Spinal cord (tissue), 10 donors: Measurements from ENCODE around the gene PALM. TPM values are rescaled to one million over a fixed set of nuclear protein-coding genes. Genes with fewer than 3 reads are reported as not detected.
"Not testable (repeated sequence)": the region's sequence is repeated elsewhere in the genome, so short reads cannot be mapped to it uniquely, and the experiment has no call there.

ENCODE experiments used
- DNase-seq, 6 donors: peaks; one replicate each; pipeline versions ENCODE4 v3.0.0 to v3.0.0-alpha.2; 2013 to 2015; ENCODE audit warnings: low spot score in 6 of 6, low read depth in 4 of 6
- H3K27ac ChIP-seq: one replicate; pipeline ENCODE4 v1.5.1; 2013; ENCODE audit warnings: low read depth, low read length, control low read depth
- H3K27me3 ChIP-seq: one replicate; pipeline ENCODE4 v1.6.1; 2013; ENCODE audit warnings: low read length; ENCODE audit not compliant: control insufficient read depth, insufficient read depth
- H3K36me3 ChIP-seq: one replicate; pipeline ENCODE4 v1.6.1; 2013; ENCODE audit warnings: low read length; ENCODE audit not compliant: control insufficient read depth, insufficient read depth
- H3K4me1 ChIP-seq: one replicate; pipeline ENCODE4 v1.6.1; 2013; ENCODE audit warnings: low read length; ENCODE audit not compliant: control insufficient read depth, insufficient read depth
- H3K4me3 ChIP-seq: one replicate; pipeline ENCODE4 v1.5.1; 2013; ENCODE audit warnings: low read depth, low read length, control low read depth
- H3K9me3 ChIP-seq: one replicate; pipeline ENCODE4 v1.6.1; 2013; ENCODE audit warnings: low read length; ENCODE audit not compliant: control insufficient read depth, insufficient read depth
- WGBS: methylation state at CpG from one replicate; pipeline ENCODE4 v1.1.5; 2013; ENCODE audit warnings: missing lambda C conversion rate; ENCODE audit not compliant: insufficient coverage; 5-methylcytosine and 5-hydroxymethylcytosine counted together
- polyA plus RNA-seq, 2 donors: library from polyadenylated mRNA; unstranded; fragments of 120-200 nt; gene quantifications; one replicate each; pipeline ENCODE4 v1.2.1, GENCODE V29; 2013; ENCODE audit not compliant: insufficient read length in 2 of 2
- total RNA-seq, 2 donors: library from RNA; depleted of rRNA in 1 of 2; stranded (reverse); fragments of 120-200 nt in 1 of 2; fragments of >200 nt in 1 of 2; gene quantifications; one replicate each; pipeline versions ENCODE4 v1.2.3 to v1.2.4, GENCODE V29; 2013 to 2014
- donor health status: healthy.

The PALM gene
- total and polyA plus RNA-seq, 4 donors = 48.8 to 260 (median 155) TPM

- not testable (repeated sequence) for H3K4me1 ChIP-seq, H3K27me3 ChIP-seq, H3K9me3 ChIP-seq, H3K27ac ChIP-seq, DNase-seq, H3K4me3 ChIP-seq
- WGBS = 80% methylated on average over 11 of the region's 16 CpGs
- H3K36me3 ChIP-seq = peaks cover 70% of the 10 kb centered on the region
Observed at GRCh38 chr19:740816-741505, 32.2 kb downstream of the PALM start.

DNA sequence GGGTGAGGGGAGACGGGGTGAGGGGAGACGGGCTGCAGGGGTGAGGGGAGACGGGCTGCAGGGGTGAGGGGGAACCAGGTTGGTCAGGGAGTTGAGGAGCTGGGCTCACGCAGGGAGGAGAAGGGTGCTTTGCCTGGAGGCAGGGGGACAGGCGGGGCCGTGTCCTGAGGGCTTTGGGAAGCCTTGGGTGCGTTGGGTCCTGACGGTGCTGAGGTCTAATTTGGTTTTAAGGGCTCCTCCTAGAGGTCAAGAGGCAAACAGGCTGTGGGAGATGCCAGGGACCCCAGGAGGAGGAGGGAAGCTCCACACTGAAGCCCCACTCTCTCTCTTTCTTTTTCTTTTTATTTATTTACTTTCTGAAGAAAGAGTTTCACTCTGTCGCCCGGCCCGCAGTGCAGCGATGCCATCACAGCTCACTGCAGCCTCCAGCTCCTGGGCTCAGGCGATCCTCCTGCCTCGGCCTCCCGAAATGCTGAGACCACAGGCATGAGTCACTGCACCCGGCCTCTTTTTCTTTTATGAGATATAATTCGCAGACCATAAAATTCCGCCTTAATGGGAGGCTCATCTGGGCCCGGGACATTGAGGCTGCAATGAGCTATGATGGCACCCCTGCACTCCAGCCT is 32.9 kb downstream of the PALM start:
- no peak for DNase-seq
- 73% methylated on average over 17 of the region's 19 CpGs for WGBS
- Histone ChIP-seq H3K27ac (no peak overlapping the region), H3K27me3 (no peaks in the 10 kb centered on the region), H3K36me3 (peaks cover 70% of the 10 kb centered on the region), H3K4me1 (peaks cover 9% of the 10 kb centered on the region), H3K9me3 (no peaks in the 10 kb centered on the region), H3K4me3 (no peak overlapping the region)

GRCh38 chr19:742540-743075 is 33.9 kb downstream of the PALM start:
- 89% methylated on average over 23 of the region's 24 CpGs for WGBS
- H3K4me3 ChIP-seq = no peak overlapping the region
- peaks cover 70% of the 10 kb centered on the region for H3K36me3 ChIP-seq
- H3K27me3 ChIP-seq = no peaks in the 10 kb centered on the region
- DNase-seq = no peak
- no peaks in the 10 kb centered on the region for H3K9me3 ChIP-seq
- H3K4me1 ChIP-seq = peaks cover 9% of the 10 kb centered on the region
- peak overlapping the region; percentile 10 for H3K27ac ChIP-seq

DNA sequence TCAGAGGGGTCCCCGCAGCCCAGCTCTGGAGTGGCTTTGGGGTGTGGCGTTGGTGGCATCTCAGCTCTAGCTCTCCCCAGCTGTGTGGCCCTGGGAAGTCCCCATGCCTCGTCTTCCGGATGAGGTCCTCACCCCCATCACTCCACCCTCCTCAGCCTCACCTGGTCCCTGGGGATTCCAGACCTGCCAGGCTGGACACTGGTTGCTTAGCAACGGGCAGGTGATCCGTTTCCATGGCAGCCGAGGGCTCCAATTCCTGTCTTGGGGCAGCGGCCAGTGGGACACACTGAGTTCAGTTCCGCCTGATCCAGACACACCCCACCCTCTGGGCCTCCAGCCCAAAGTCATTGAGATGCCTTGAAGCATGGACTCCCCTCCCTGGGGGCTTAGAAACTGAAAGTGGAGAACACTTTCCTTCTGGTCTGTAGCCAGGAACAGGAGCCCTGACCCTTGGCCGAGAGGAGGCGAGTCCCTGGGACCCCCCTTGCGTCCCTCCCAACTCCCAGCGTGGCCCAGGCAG is 34.5 kb downstream of the PALM start:
- Histone ChIP-seq H3K27me3 (no peaks in the 10 kb centered on the region), H3K4me3 (no peak overlapping the region), H3K27ac (peak overlapping the region; percentile 10), H3K36me3 (peaks cover 73% of the 10 kb centered on the region), H3K4me1 (peaks cover 9% of the 10 kb centered on the region), H3K9me3 (peaks cover 3% of the 10 kb centered on the region)
- 63% methylated on average over 9 of the region's 13 CpGs for WGBS
- DNase-seq = peak in 1 of 6 donors; percentile 74

GRCh38 chr19:745138-745537 is 36.4 kb downstream of the PALM start:
- not testable (repeated sequence) for H3K9me3 ChIP-seq, DNase-seq, H3K27ac ChIP-seq, H3K27me3 ChIP-seq, H3K4me1 ChIP-seq, H3K4me3 ChIP-seq
- peaks cover 63% of the 10 kb centered on the region for H3K36me3 ChIP-seq
- WGBS = 90% methylated on average over 3 of the region's 7 CpGs

DNA sequence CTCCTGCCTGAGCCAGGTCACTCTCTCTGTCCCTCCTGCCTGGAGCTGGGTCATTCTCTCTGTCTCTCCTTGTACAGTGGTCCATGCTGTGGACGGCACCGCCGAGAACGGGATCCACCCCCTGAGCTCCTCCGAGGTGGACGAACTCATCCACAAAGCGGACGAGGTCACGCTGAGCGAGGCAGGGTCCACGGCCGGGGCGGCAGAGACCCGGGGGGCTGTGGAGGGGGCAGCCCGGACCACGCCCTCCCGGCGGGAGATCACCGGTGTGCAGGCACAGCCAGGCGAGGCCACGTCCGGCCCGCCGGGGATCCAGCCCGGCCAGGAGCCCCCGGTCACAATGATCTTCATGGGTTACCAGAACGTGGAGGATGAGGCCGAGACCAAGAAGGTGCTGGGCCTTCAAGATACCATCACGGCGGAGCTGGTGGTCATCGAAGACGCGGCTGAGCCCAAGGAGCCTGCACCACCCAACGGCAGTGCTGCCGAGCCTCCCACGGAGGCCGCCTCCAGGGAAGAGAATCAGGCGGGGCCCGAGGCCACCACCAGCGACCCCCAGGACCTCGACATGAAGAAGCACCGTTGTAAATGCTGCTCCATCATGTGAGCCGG is 37.6 kb downstream of the PALM start:
- no peak overlapping the region for H3K27ac ChIP-seq
- no peak overlapping the region for H3K4me3 ChIP-seq
- peaks cover 3% of the 10 kb centered on the region for H3K9me3 ChIP-seq
- H3K4me1 ChIP-seq = peaks cover 9% of the 10 kb centered on the region
- WGBS = 92% methylated on average over 43 of the region's 43 CpGs
- no peaks in the 10 kb centered on the region for H3K27me3 ChIP-seq
- H3K36me3 ChIP-seq = peaks cover 51% of the 10 kb centered on the region
- no peak for DNase-seq

DNA sequence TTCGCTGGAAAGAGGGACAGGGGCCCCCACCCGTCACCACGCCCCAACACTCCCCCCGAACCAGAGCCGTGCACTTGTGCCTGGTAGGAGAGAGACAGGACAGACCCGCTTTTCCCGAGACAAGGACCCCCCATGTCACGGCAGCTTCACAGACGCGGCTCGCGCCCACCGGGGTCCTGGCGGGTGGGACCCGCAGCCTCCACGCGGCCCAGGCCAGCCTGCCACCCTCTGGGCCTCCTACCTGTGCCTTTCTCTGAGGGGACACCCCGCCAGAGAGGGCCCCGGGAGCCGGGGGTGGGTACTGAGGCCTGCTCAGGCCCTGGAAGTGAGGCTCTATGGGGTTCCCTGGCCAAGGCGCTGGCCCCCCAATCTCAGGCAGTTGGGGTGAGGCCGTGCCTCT is 38.2 kb downstream of the PALM start:
- H3K4me3 ChIP-seq = no peak overlapping the region
- no peak for DNase-seq
- WGBS = 97% methylated on average over 21 of the region's 22 CpGs
- peaks cover 3% of the 10 kb centered on the region for H3K9me3 ChIP-seq
- no peak overlapping the region for H3K27ac ChIP-seq
- H3K27me3 ChIP-seq = no peaks in the 10 kb centered on the region
- H3K4me1 ChIP-seq = peaks cover 9% of the 10 kb centered on the region
- H3K36me3 ChIP-seq = peaks cover 46% of the 10 kb centered on the region

DNA sequence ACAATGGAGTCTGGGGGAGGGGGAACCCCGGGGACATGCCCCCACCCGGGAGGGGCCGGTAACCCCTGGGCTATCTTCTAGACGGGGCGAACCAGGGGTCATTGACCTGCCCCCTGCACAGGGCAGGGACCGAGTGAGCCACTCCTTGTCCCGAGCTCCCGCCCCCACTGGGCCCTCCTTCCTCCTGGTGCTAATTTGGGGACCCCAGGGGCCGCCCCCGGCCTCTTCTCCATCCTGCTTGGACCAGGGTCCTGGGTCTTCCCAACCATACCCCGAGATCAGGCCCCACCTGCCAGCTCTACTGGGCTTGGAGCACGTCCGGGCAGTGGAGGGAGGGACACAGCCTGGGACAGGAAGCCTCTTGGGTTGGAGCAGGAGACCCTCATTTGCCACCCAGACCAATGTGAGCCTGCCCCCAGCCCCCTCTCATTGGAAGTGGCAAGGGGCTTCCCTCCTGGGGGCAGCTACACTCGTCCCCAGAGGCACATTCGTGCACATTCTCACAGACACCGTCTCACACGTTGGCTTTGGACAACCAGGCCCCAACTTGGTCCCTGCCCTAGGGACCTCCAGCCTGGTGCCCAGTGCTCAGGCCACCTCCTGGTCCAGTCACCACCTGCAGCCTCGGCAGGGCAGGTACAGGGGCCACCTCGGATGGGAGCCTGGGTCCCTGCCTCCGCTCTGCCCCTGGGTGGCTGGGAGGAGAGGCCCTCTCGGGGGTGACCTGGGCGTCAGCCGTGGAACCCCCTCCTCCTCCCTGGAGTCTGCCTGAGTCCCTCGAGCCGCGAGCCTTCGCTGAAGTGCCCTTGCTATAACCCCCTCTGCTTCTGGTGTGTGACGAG is 38.9 kb downstream of the PALM start:
- no peak for DNase-seq
- H3K27ac ChIP-seq = no peak overlapping the region
- peaks cover 43% of the 10 kb centered on the region for H3K36me3 ChIP-seq
- no peaks in the 10 kb centered on the region for H3K27me3 ChIP-seq
- peaks cover 3% of the 10 kb centered on the region for H3K9me3 ChIP-seq
- peaks cover 9% of the 10 kb centered on the region for H3K4me1 ChIP-seq
- no peak overlapping the region for H3K4me3 ChIP-seq
- 94% methylated on average over 27 of the region's 28 CpGs for WGBS

DNA sequence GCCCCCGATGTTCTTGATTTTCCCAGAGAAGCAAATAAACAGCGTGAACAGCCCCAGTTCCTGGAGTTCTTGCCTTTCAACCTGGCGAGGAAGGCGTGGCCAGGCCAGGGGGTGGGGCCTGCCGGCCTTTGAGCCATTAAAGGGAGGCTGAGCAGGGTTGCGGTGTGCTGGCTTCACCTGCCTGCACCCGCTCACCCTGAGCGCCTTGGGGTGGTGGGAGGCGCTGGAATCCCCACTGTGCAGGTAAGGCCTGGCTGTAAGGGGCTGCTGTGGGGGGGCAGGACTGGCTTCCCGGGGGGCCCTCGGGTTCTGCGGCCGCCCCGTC is 39.5 kb downstream of the PALM start:
- WGBS = 86% methylated on average over 14 of the region's 14 CpGs

More for the DNA sequence above, 39.5 kb downstream of the PALM start:
- Histone ChIP-seq H3K27ac (no peak overlapping the region), H3K4me1 (peaks cover 7% of the 10 kb centered on the region), H3K27me3 (no peaks in the 10 kb centered on the region), H3K9me3 (peaks cover 3% of the 10 kb centered on the region), H3K36me3 (peaks cover 37% of the 10 kb centered on the region), H3K4me3 (no peak overlapping the region)
- DNase-seq = no peak
